DOHH2 (cell line): ENCODE measurements around the gene ORAI1.
A peak's percentile ranks its signal among the peaks of the same experiment; 100 is the strongest.
"Not testable (repeated sequence)": the region's sequence is repeated elsewhere in the genome, so short reads cannot be mapped to it uniquely, and the experiment has no call there.

Source experiments
- H3F3A ChIP-seq: fragments of 200-600 bp; sonication (generic), shearing (Covaris generic); 2 replicates; pipeline ENCODE4 v1.6.0; 2016; ENCODE audit warnings: antibody characterized with exemption, mild to moderate bottlenecking; ENCODE audit not compliant: control insufficient read depth, insufficient read depth
- H3K27ac ChIP-seq: fragments of 200-600 bp; sonication (generic); 2 replicates; pipeline ENCODE4 v1.5.1; 2014; ENCODE audit warnings: low read depth, mild to moderate bottlenecking, low read length, moderate library complexity
- H3K27me3 ChIP-seq: fragments of 200-600 bp; sonication (generic); 2 replicates; pipeline ENCODE4 v1.6.1; 2014; ENCODE audit warnings: mild to moderate bottlenecking, low read length, mixed read lengths; ENCODE audit not compliant: control insufficient read depth
- H3K36me3 ChIP-seq: fragments of 200-600 bp; sonication (generic); 2 replicates; pipeline ENCODE4 v1.6.1; 2014; ENCODE audit warnings: mild to moderate bottlenecking, low read length, moderate library complexity, mixed read lengths; ENCODE audit not compliant: control insufficient read depth
- H3K4me1 ChIP-seq: fragments of 200-600 bp; sonication (generic); 2 replicates; pipeline ENCODE4 v1.6.1; 2014; ENCODE audit warnings: mild to moderate bottlenecking, low read length, mixed read lengths; ENCODE audit not compliant: control insufficient read depth
- H3K4me2 ChIP-seq: fragments of 200-600 bp; sonication (generic); 2 replicates; pipeline ENCODE4 v1.6.0; 2014; ENCODE audit warnings: mild to moderate bottlenecking, low read length, moderate library complexity
- H3K4me3 ChIP-seq: fragments of 200-600 bp; sonication (generic); 2 replicates; pipeline ENCODE4 v1.5.1; 2014; ENCODE audit warnings: mild to moderate bottlenecking, low read length, mixed read lengths
- H3K79me2 ChIP-seq: fragments of 200-600 bp; sonication (generic); 2 replicates; pipeline ENCODE4 v1.6.1; 2014; ENCODE audit warnings: mild to moderate bottlenecking, low read length, mixed read lengths; ENCODE audit not compliant: control insufficient read depth
- H3K9me2 ChIP-seq: fragments of 200-600 bp; sonication (generic); replicated peaks from 2 replicates; pipeline ENCODE4 v1.6.1; 2014; ENCODE audit warnings: mild to moderate bottlenecking, low read length, mixed read lengths; ENCODE audit not compliant: control insufficient read depth
- H3K9me3 ChIP-seq: fragments of 200-600 bp; sonication (generic); 2 replicates; pipeline ENCODE4 v1.6.1; 2014; ENCODE audit warnings: antibody characterized with exemption, low read length, mixed read lengths; ENCODE audit not compliant: control insufficient read depth, insufficient read depth
- H4K20me1 ChIP-seq: fragments of 200-600 bp; sonication (generic); 2 replicates; pipeline ENCODE4 v1.6.0; 2014; ENCODE audit warnings: low read depth, mild to moderate bottlenecking, antibody characterized with exemption, low read length, moderate library complexity; ENCODE audit not compliant: control insufficient read depth, insufficient read depth
- CTCF ChIP-seq: fragments of 200-600 bp; sonication (generic); IDR thresholded peaks from one replicate; pipeline ENCODE4 v1.5.1; 2014; ENCODE audit warnings: antibody characterized with exemption, mild to moderate bottlenecking, low read depth, low read length; ENCODE audit not compliant: poor library complexity, severe bottlenecking
- EZH2phosphoT487 ChIP-seq: fragments of 200-600 bp; sonication (generic); IDR thresholded peaks from 2 replicates; pipeline ENCODE4 v1.6.1; 2017; ENCODE audit warnings: borderline replicate concordance, mild to moderate bottlenecking, antibody characterized with exemption, low read length, moderate library complexity, mixed read lengths

Gene ORAI1

GRCh38 chr12:121580959-121581685 is 45.2 kb upstream of the ORAI1 start, which contains the start of gene KDM2B:
TSS of gene KDM2B (minus strand) at chr12:121581023. CDS start at chr12:121580911, 112 bp downstream.
- no peaks in the 10 kb centered on the region for H3K9me2 ChIP-seq
- peaks cover 8% of the 10 kb centered on the region; the same call in 1 of the 2 replicates for H3F3A ChIP-seq
- H3K4me3 ChIP-seq, result peak within 1 kb of the TSS; percentile 77
- TF ChIP-seq EZH2phosphoT487, result no peak
- peak; percentile 38 for TF ChIP-seq CTCF
- peaks cover 9% of the 10 kb centered on the region for H3K79me2 ChIP-seq
- no peaks in the 10 kb centered on the region for H3K27me3 ChIP-seq
- H3K36me3 ChIP-seq, result peaks cover 3% of the 10 kb centered on the region; the same call in 1 of the 2 replicates
- H3K4me1 ChIP-seq, result peaks cover 49% of the 10 kb centered on the region
- H3K9me3 ChIP-seq, result no peaks in the 10 kb centered on the region
- peak within 1 kb of the TSS; percentile 68 for H3K27ac ChIP-seq
- no peaks in the 10 kb centered on the region for H4K20me1 ChIP-seq
- peak within 1 kb of the TSS; percentile 80 for H3K4me2 ChIP-seq

- Histone ChIP-seq H4K20me1 (no peaks in the 10 kb centered on the region), H3K27ac (peak overlapping the region; percentile 68), H3K4me1 (peaks cover 51% of the 10 kb centered on the region), H3K9me2 (no peaks in the 10 kb centered on the region), H3F3A (peaks cover 8% of the 10 kb centered on the region; the same call in 1 of the 2 replicates), H3K79me2 (peaks cover 9% of the 10 kb centered on the region), H3K9me3 (no peaks in the 10 kb centered on the region), H3K4me3 (peak overlapping the region; percentile 77), H3K4me2 (peak overlapping the region; percentile 80), H3K27me3 (no peaks in the 10 kb centered on the region), H3K36me3 (no peaks in the 10 kb centered on the region)
- TF ChIP-seq EZH2phosphoT487 (no peak), CTCF (no peak)
These were observed 44.5 kb upstream of the ORAI1 start for GRCh38 chr12:121581686-121582429.

GRCh38 chr12:121582583-121583333 is 43.6 kb upstream of the ORAI1 start:
- no peaks in the 10 kb centered on the region for H3K27me3 ChIP-seq
- peaks cover 48% of the 10 kb centered on the region for H3K4me1 ChIP-seq
- peak overlapping the region; percentile 77 for H3K4me3 ChIP-seq
- H3K27ac ChIP-seq, result no peak overlapping the region
- no peaks in the 10 kb centered on the region for H3K36me3 ChIP-seq
- no peaks in the 10 kb centered on the region for H3K9me2 ChIP-seq
- peaks cover 5% of the 10 kb centered on the region; the same call in 1 of the 2 replicates for H3F3A ChIP-seq
- no peak for TF ChIP-seq CTCF
- TF ChIP-seq EZH2phosphoT487, result no peak
- H3K79me2 ChIP-seq, result peaks cover 9% of the 10 kb centered on the region
- H3K9me3 ChIP-seq, result no peaks in the 10 kb centered on the region
- H4K20me1 ChIP-seq, result no peaks in the 10 kb centered on the region
- H3K4me2 ChIP-seq, result peak overlapping the region; percentile 80

- H3K4me3 ChIP-seq, result peak overlapping the region; percentile 77; the same call in 1 of the 2 replicates
- not testable (repeated sequence) for H3K9me2 ChIP-seq, H4K20me1 ChIP-seq, H3K27ac ChIP-seq, H3F3A ChIP-seq, H3K36me3 ChIP-seq, H3K79me2 ChIP-seq, H3K9me3 ChIP-seq, H3K27me3 ChIP-seq
- H3K4me1 ChIP-seq, result peaks cover 43% of the 10 kb centered on the region
- H3K4me2 ChIP-seq, result peak overlapping the region; percentile 80
These were observed 43.0 kb upstream of the ORAI1 start for GRCh38 chr12:121583334-121583661.

DNA sequence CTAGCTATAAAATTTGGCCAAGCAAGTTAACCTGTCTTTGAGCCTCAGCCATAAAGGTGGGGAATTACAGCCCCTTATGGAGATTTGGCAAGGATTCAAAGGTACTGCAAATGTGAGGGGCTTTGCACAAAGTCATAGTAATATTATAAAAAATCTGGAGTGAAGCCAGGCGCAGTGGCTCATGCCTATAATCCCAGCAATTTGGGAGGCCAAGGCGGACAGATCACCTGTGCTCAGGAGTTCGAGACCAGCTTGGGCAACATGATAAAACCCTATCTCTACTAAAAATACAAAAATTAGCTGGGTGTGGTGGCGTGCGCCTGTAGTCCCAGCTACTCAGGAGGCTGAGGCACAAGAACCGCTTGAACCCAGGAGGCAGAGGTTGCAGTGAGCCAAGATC is 41.4 kb upstream of the ORAI1 start:
- not testable (repeated sequence) for H3K27me3 ChIP-seq, H3F3A ChIP-seq, H3K9me3 ChIP-seq, H3K36me3 ChIP-seq, H4K20me1 ChIP-seq, H3K9me2 ChIP-seq, H3K4me3 ChIP-seq, H3K4me2 ChIP-seq, H3K27ac ChIP-seq, H3K79me2 ChIP-seq
- H3K4me1 ChIP-seq, result peaks cover 50% of the 10 kb centered on the region
